HG03095 (cell line): ENCODE results near the gene SLC44A3.
A peak's percentile ranks its signal among the peaks of the same experiment; 100 is the strongest.

Experiments
- ATAC-seq: cut with Tn5 transposase; IDR thresholded peaks from one replicate; pipeline ENCODE4 v1.9.1; 2021; ENCODE audit warnings: moderate library complexity; ENCODE audit not compliant: unreplicated experiment

SLC44A3 gene

GRCh38 chr1:94819945-94820746 is at the start of gene SLC44A3:
SLC44A3 (plus strand) TSS chr1:94820357; CDS start chr1:94820452, 95 bp downstream.
- no peak for ATAC-seq

- ATAC-seq: no peak
Observed at GRCh38 chr1:94772230-94772641, 47.9 kb upstream of the SLC44A3 start.

GRCh38 chr1:94772845-94773244 is 47.3 kb upstream of the SLC44A3 start:
- no peak for ATAC-seq

- no peak for ATAC-seq
Observed at GRCh38 chr1:94773296-94773809, 46.8 kb upstream of the SLC44A3 start.

GRCh38 chr1:94773931-94774422 is 46.2 kb upstream of the SLC44A3 start:
- no peak for ATAC-seq

GRCh38 chr1:94776474-94776873 is 43.7 kb upstream of the SLC44A3 start:
- no peak for ATAC-seq

GRCh38 chr1:94777281-94777680 is 42.9 kb upstream of the SLC44A3 start:
- ATAC-seq: no peak

- no peak for ATAC-seq
Observed at GRCh38 chr1:94778808-94779207, 41.3 kb upstream of the SLC44A3 start.

- ATAC-seq: no peak
Observed at GRCh38 chr1:94783342-94784189, 36.6 kb upstream of the SLC44A3 start.

- no peak for ATAC-seq
Observed at GRCh38 chr1:94784190-94784515, 36.0 kb upstream of the SLC44A3 start.

- ATAC-seq: no peak
Observed at GRCh38 chr1:94787691-94788090, 32.5 kb upstream of the SLC44A3 start.

GRCh38 chr1:94790246-94790645 is 29.9 kb upstream of the SLC44A3 start:
- no peak for ATAC-seq

- no peak for ATAC-seq
Observed at GRCh38 chr1:94790670-94791069, 29.5 kb upstream of the SLC44A3 start.

GRCh38 chr1:94792473-94793295 is 27.5 kb upstream of the SLC44A3 start:
- ATAC-seq: peak; percentile 97

- no peak for ATAC-seq
Observed at GRCh38 chr1:94793296-94793656, 26.9 kb upstream of the SLC44A3 start.

- ATAC-seq: no peak
Observed at GRCh38 chr1:94795434-94795833, 24.7 kb upstream of the SLC44A3 start.

GRCh38 chr1:94796266-94796665 is 23.9 kb upstream of the SLC44A3 start:
- ATAC-seq: no peak

GRCh38 chr1:94797291-94797690 is 22.9 kb upstream of the SLC44A3 start:
- no peak for ATAC-seq

GRCh38 chr1:94798054-94798453 is 22.1 kb upstream of the SLC44A3 start:
- ATAC-seq: no peak

- ATAC-seq: no peak
Observed at GRCh38 chr1:94798462-94798861, 21.7 kb upstream of the SLC44A3 start.

- ATAC-seq: no peak
Observed at GRCh38 chr1:94799206-94799605, 21.0 kb upstream of the SLC44A3 start.
